Fibroblast of mammary gland (primary cell): Measurements from ENCODE around the gene MRTO4.

Experiments
- DNase-seq: peaks from one replicate; pipeline ENCODE4 v3.0.0-alpha.2; 2010; ENCODE audit warnings: low read depth
- H3K4me3 ChIP-seq: 2 replicates; pipeline ENCODE4 v1.5.1; 2011; ENCODE audit warnings: low read depth, mild to moderate bottlenecking, low read length, moderate library complexity; ENCODE audit not compliant: control insufficient read depth
- TF ChIP-seq, protein P1 (sequence below): conservative IDR thresholded peaks from 2 replicates; pipeline ENCODE4 v1.5.1; 2011; ENCODE audit warnings: low read depth, low read length, inconsistent platforms; ENCODE audit not compliant: control insufficient read depth, insufficient read depth

The MRTO4 gene

DNA sequence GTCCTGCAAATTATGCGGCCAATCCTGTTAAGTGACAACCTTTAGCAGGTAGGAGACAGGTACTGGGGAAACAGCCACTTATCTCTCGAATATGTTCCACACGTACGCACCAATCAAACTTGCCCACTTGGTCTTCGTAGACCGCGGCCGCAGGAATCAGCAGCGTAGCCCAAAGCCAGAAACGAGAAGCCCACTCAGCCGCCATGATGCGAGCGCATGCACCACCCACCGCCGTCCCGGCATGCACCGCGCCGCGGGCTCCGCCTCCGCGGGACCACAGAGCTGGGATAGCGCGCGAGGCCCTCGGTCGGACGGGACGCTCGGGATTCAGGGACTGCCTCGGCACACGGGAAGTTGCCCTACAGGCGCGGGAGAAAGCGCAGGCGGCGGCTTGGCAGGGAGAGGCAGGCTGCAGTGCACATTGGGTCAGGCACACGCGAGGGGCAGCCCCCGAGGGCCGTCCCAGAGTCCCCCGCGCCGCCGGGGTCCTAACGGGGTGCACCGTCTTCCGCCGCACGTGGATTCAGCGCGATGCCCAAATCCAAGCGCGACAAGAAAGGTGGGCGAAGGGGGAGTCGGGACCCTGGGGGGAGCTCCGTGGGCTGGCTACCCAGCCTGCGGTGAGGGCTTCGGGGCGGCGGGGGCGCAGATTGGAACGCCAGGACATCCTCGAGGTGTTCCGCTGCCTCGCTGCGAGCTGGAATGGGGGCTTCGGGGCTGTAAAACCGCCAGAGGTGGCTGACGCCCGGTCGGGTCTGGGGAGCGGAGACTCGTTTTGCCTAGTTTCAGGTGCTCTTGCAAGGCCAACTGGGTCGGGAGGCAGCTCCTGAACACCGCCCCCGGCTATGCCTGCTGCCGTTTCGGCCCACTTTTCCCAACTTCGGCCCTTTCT, at the start of gene MRTO4, which contains the start of gene EMC1:
TSS of gene MRTO4 (plus strand) at position 501 of the 892 bp plus-strand sequence. CDS start at position 532, 31 bp downstream.
TSS of gene EMC1 (minus strand) at position 220 of the 892 bp plus-strand sequence. CDS start at position 205, 15 bp downstream.
- peak; percentile 76 for DNase-seq
- peak within 1 kb of the TSS; percentile 94 for H3K4me3 ChIP-seq
- TF ChIP-seq, protein P1, sequence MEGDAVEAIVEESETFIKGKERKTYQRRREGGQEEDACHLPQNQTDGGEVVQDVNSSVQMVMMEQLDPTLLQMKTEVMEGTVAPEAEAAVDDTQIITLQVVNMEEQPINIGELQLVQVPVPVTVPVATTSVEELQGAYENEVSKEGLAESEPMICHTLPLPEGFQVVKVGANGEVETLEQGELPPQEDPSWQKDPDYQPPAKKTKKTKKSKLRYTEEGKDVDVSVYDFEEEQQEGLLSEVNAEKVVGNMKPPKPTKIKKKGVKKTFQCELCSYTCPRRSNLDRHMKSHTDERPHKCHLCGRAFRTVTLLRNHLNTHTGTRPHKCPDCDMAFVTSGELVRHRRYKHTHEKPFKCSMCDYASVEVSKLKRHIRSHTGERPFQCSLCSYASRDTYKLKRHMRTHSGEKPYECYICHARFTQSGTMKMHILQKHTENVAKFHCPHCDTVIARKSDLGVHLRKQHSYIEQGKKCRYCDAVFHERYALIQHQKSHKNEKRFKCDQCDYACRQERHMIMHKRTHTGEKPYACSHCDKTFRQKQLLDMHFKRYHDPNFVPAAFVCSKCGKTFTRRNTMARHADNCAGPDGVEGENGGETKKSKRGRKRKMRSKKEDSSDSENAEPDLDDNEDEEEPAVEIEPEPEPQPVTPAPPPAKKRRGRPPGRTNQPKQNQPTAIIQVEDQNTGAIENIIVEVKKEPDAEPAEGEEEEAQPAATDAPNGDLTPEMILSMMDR = no peak

- TF ChIP-seq, protein P1 = no peak
- DNase-seq = no peak
- H3K4me3 ChIP-seq = no peak overlapping the region
Observed at GRCh38 chr1:19202396-19202795, 49.2 kb upstream of the MRTO4 start.

- TF ChIP-seq, protein P1 = no peak
- DNase-seq = peak; percentile 93
- no peak overlapping the region for H3K4me3 ChIP-seq
Observed at GRCh38 chr1:19203440-19203839, 48.2 kb upstream of the MRTO4 start.

- H3K4me3 ChIP-seq = no peak overlapping the region
- TF ChIP-seq, protein P1 = no peak
- DNase-seq = peak; percentile 18
Observed at GRCh38 chr1:19204446-19205266, 46.9 kb upstream of the MRTO4 start.

- DNase-seq = no peak
- TF ChIP-seq, protein P1 = no peak
- no peak overlapping the region for H3K4me3 ChIP-seq
Observed at GRCh38 chr1:19205403-19205802, 46.2 kb upstream of the MRTO4 start.

DNA sequence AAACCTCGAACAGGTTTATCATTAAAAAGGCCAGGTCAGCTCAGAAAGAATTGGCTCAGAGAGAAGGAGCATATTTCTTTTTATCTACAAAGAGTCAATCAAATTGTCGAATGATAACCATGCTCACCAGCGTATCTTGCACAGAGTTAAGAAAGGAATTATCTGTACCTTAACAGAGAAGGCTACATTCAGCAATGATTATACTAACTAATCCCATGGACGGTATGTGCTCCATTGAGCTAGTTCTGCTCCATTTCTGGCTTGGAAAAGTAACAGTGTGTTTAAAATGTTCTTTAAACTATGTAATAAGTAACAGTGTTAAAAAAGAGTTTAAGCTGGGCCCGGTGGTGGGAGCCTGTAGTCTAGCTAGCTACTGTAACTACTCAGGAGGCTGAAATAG, 45.8 kb upstream of the MRTO4 start:
- TF ChIP-seq, protein P1 = no peak
- H3K4me3 ChIP-seq = no peak overlapping the region
- DNase-seq = no peak
